ENCODE measurements around the gene SUSD1. TPM values are rescaled to one million over a fixed set of nuclear protein-coding genes. Genes with fewer than 3 reads are reported as not detected.
"Not testable (repeated sequence)": the region's sequence is repeated elsewhere in the genome, so short reads cannot be mapped to it uniquely, and the experiment has no call there.

SUSD1 gene
- total RNA-seq, 1 experiment from 2014 or later: 24.6 TPM

GRCh38 chr9:112194969-112195431 is 19.9 kb upstream of the SUSD1 start:
- H3K4me3 Mint-ChIP-seq (ENCODE audit: low read depth, unreplicated experiment): no peak overlapping the region
- no peak for TF ChIP-seq CTCF (IDR thresholded peaks at IDR 0.05; ENCODE audit: unreplicated experiment)
- intact Hi-C loops (cut with micrococcal nuclease; ENCODE audit: unreplicated experiment): no loop called here
- no peaks in the 10 kb centered on the region for H3K27me3 Mint-ChIP-seq (ENCODE audit: unreplicated experiment)
- DNase-seq: no peak
- H3K4me1 Mint-ChIP-seq (ENCODE audit: low read depth, unreplicated experiment): no peaks in the 10 kb centered on the region
- H3K36me3 Mint-ChIP-seq (ENCODE audit: insufficient read depth, unreplicated experiment): no peaks in the 10 kb centered on the region
- H3K9me3 Mint-ChIP-seq (ENCODE audit: low read depth, unreplicated experiment): no peaks in the 10 kb centered on the region
- no TSS peak for BruUV-seq (replicated peaks)
- CTCF ChIA-PET: no interaction called here
- no peak overlapping the region for H3K27ac Mint-ChIP-seq (ENCODE audit: unreplicated experiment)

GRCh38 chr9:112193572-112194288 is 18.6 kb upstream of the SUSD1 start:
- CTCF ChIA-PET: no interaction called here
- no peak overlapping the region for H3K4me3 Mint-ChIP-seq (ENCODE audit: low read depth, unreplicated experiment)
- no peak for TF ChIP-seq CTCF (IDR thresholded peaks at IDR 0.05; ENCODE audit: unreplicated experiment)
- H3K9me3 Mint-ChIP-seq (ENCODE audit: low read depth, unreplicated experiment): no peaks in the 10 kb centered on the region
- no peaks in the 10 kb centered on the region for H3K4me1 Mint-ChIP-seq (ENCODE audit: low read depth, unreplicated experiment)
- no peak for DNase-seq
- intact Hi-C loops (cut with micrococcal nuclease; ENCODE audit: unreplicated experiment): no loop called here
- no peaks in the 10 kb centered on the region for H3K27me3 Mint-ChIP-seq (ENCODE audit: unreplicated experiment)
- H3K36me3 Mint-ChIP-seq (ENCODE audit: insufficient read depth, unreplicated experiment): no peaks in the 10 kb centered on the region
- no TSS peak for BruUV-seq (replicated peaks)
- no peak overlapping the region for H3K27ac Mint-ChIP-seq (ENCODE audit: unreplicated experiment)

GRCh38 chr9:112190320-112190719 is 15.2 kb upstream of the SUSD1 start:
- H3K27me3 Mint-ChIP-seq (ENCODE audit: unreplicated experiment); BruUV-seq (replicated peaks); H3K4me3 Mint-ChIP-seq (ENCODE audit: low read depth, unreplicated experiment); H3K36me3 Mint-ChIP-seq (ENCODE audit: insufficient read depth, unreplicated experiment); intact Hi-C loops (cut with micrococcal nuclease; ENCODE audit: unreplicated experiment); DNase-seq; H3K9me3 Mint-ChIP-seq (ENCODE audit: low read depth, unreplicated experiment); H3K27ac Mint-ChIP-seq (ENCODE audit: unreplicated experiment); CTCF ChIA-PET; H3K4me1 Mint-ChIP-seq (ENCODE audit: low read depth, unreplicated experiment): not testable (repeated sequence)

GRCh38 chr9:112188884-112189283 is 13.8 kb upstream of the SUSD1 start:
- no peak for DNase-seq
- no peak for TF ChIP-seq CTCF (IDR thresholded peaks at IDR 0.05; ENCODE audit: unreplicated experiment)
- Mint-ChIP-seq H3K27ac (ENCODE audit: unreplicated experiment) (no peak overlapping the region), H3K9me3 (ENCODE audit: low read depth, unreplicated experiment) (no peaks in the 10 kb centered on the region), H3K36me3 (ENCODE audit: insufficient read depth, unreplicated experiment) (no peaks in the 10 kb centered on the region), H3K27me3 (ENCODE audit: unreplicated experiment) (no peaks in the 10 kb centered on the region), H3K4me1 (ENCODE audit: low read depth, unreplicated experiment) (no peaks in the 10 kb centered on the region), H3K4me3 (ENCODE audit: low read depth, unreplicated experiment) (no peak overlapping the region)
- intact Hi-C loops (cut with micrococcal nuclease; ENCODE audit: unreplicated experiment): no loop called here
- CTCF ChIA-PET: no interaction called here
- no TSS peak for BruUV-seq (replicated peaks)

GRCh38 chr9:112187404-112187803 is 12.3 kb upstream of the SUSD1 start:
- Mint-ChIP-seq H3K9me3 (ENCODE audit: low read depth, unreplicated experiment) (no peaks in the 10 kb centered on the region), H3K36me3 (ENCODE audit: insufficient read depth, unreplicated experiment) (no peaks in the 10 kb centered on the region), H3K4me3 (ENCODE audit: low read depth, unreplicated experiment) (no peak overlapping the region), H3K27ac (ENCODE audit: unreplicated experiment) (no peak overlapping the region), H3K4me1 (ENCODE audit: low read depth, unreplicated experiment) (no peaks in the 10 kb centered on the region), H3K27me3 (ENCODE audit: unreplicated experiment) (no peaks in the 10 kb centered on the region)
- intact Hi-C loops (cut with micrococcal nuclease; ENCODE audit: unreplicated experiment): no loop called here
- BruUV-seq (replicated peaks): no TSS peak
- CTCF ChIA-PET: no interaction called here
- DNase-seq: no peak
- no peak for TF ChIP-seq CTCF (IDR thresholded peaks at IDR 0.05; ENCODE audit: unreplicated experiment)
